Caco-2 (cell line): ENCODE data around the gene IDE. TPM values are rescaled to one million over a fixed set of nuclear protein-coding genes. Genes with fewer than 3 reads are reported as not detected.
A peak's percentile ranks its signal among the peaks of the same experiment; 100 is the strongest.
"Not testable (repeated sequence)": the region's sequence is repeated elsewhere in the genome, so short reads cannot be mapped to it uniquely, and the experiment has no call there.

ENCODE experiments used
- BruUV-seq: library from RNA; stranded (reverse); fragments of 400-500 nt; replicated peaks from 2 replicates; lab custom pipeline; 2021; lab: Mats Ljungman, UMichigan
- CTCF ChIA-PET: fragments of 300-600 bp; sonication (Branson Sonifier 250); formaldehyde crosslinking; loops from one replicate; lab custom pipeline; 2022; ENCODE audit warnings: antibody characterized with exemption; lab: Charles Lee
- POLR2A ChIA-PET: fragments of 300-600 bp; sonication (Branson Sonifier 250); formaldehyde crosslinking; loops from one replicate; lab custom pipeline; 2022; ENCODE audit warnings: antibody characterized with exemption; lab: Charles Lee
- DNase-seq, 2 experiments: peaks; one replicate each; pipeline versions ENCODE4 v3.0.0 to v3.0.0-alpha.2; 2020 to 2022
- H3K27me3 ChIP-seq: replicated peaks from 2 replicates; pipeline ENCODE4 v1.6.0; 2011; ENCODE audit warnings: low read length; ENCODE audit not compliant: control insufficient read depth, insufficient read depth
- H3K36me3 ChIP-seq: 2 replicates; pipeline ENCODE4 v1.5.1; 2011; ENCODE audit warnings: low read length; ENCODE audit not compliant: control insufficient read depth, insufficient read depth
- H3K4me1 ChIP-seq: fragments of 250-450 bp; sonication (Bioruptor Pico); 2 replicates; pipeline ENCODE4 v1.5.1; 2020; ENCODE audit warnings: mild to moderate bottlenecking
- H3K4me3 ChIP-seq: 2 replicates; pipeline ENCODE4 v1.5.1; 2011; ENCODE audit warnings: low read depth, mild to moderate bottlenecking, control low read depth, low read length
- H3K9me3 ChIP-seq: fragments of 250-450 bp; sonication (Bioruptor Pico); 2 replicates; pipeline ENCODE4 v1.5.1; 2020; ENCODE audit warnings: mild to moderate bottlenecking, moderate library complexity
- H3K27ac Mint-ChIP-seq: one replicate; pipeline ENCODE4 v1.8.0; 2022; ENCODE audit warnings: mixed read lengths; ENCODE audit not compliant: unreplicated experiment
- H3K27me3 Mint-ChIP-seq: one replicate; pipeline ENCODE4 v1.8.0; 2022; ENCODE audit warnings: mixed read lengths; ENCODE audit not compliant: insufficient read depth, unreplicated experiment
- H3K36me3 Mint-ChIP-seq: one replicate; pipeline ENCODE4 v1.8.0; 2022; ENCODE audit warnings: mild to moderate bottlenecking, mixed read lengths; ENCODE audit not compliant: insufficient read depth, unreplicated experiment
- H3K4me1 Mint-ChIP-seq: one replicate; pipeline ENCODE4 v1.8.0; 2022; ENCODE audit warnings: low read depth, mixed read lengths; ENCODE audit not compliant: unreplicated experiment
- H3K4me3 Mint-ChIP-seq: one replicate; pipeline ENCODE4 v1.8.0; 2022; ENCODE audit warnings: mild to moderate bottlenecking, moderate library complexity, mixed read lengths; ENCODE audit not compliant: unreplicated experiment
- H3K9me3 Mint-ChIP-seq: one replicate; pipeline ENCODE4 v1.8.0; 2022; ENCODE audit warnings: mixed read lengths; ENCODE audit not compliant: unreplicated experiment
- CTCF ChIP-seq, 2 experiments: fragments of 200-600 bp in 1 of 2; IDR thresholded peaks; 1 replicate in 1 of 2; 2 replicates in 1 of 2; pipeline versions ENCODE4 v1.5.1 to v1.8.0; 2011 to 2022; ENCODE audit warnings: antibody characterized with exemption in 1 of 2, control low read depth in 1 of 2, inconsistent platforms in 1 of 2, low read depth in 1 of 2, low read length in 1 of 2, mild to moderate bottlenecking in 1 of 2, moderate library complexity in 1 of 2; ENCODE audit not compliant: insufficient read depth in 1 of 2, severe bottlenecking in 1 of 2, unreplicated experiment in 1 of 2
- intact Hi-C: fragments of 100-400 bp; cut with micrococcal nuclease; formaldehyde crosslinking; loops from one replicate; pipeline ENCODE4 v1.10.0; 2022; ENCODE audit not compliant: unreplicated experiment
- total RNA-seq: library from RNA; stranded (reverse); gene quantifications from 2 replicates; pipeline ENCODE4 v1.2.3, GENCODE V29; 2022

The IDE gene
- total RNA-seq, 1 experiment from 2014 or later = 85.5 TPM

- Mint-ChIP-seq H3K27ac (peak overlapping the region; percentile 74), H3K36me3 (peaks cover 35% of the 10 kb centered on the region), H3K4me3 (peak overlapping the region; percentile 81), H3K27me3 (no peaks in the 10 kb centered on the region), H3K9me3 (no peaks in the 10 kb centered on the region), H3K4me1 (peaks cover 30% of the 10 kb centered on the region)
- Histone ChIP-seq H3K4me1 (peaks cover 22% of the 10 kb centered on the region), H3K4me3 (peak overlapping the region; percentile 69), H3K36me3 (no peaks in the 10 kb centered on the region), H3K27me3 (no peaks in the 10 kb centered on the region), H3K9me3 (no peaks in the 10 kb centered on the region)
- ChIA-PET CTCF (interaction anchor here (0.7 to 4.6 kb wide), 6 partner anchors 17 to 281 kb away, joined by 3 to 85 read pairs (median 3); partner anchors contain the start of gene MARCHF5), POLR2A (interaction anchor here (0.6 to 1.4 kb wide), 3 partner anchors 56 to 649 kb away, joined by 3 to 4 read pairs (median 3); partner anchors contain the start of gene BTAF1)
- intact Hi-C loops = no loop called here
- no peak for DNase-seq
- no peak for TF ChIP-seq CTCF (IDR thresholded peaks at IDR 0.05; ENCODE audit: insufficient read depth in 1 of 2, low read depth in 1 of 2, low read length in 1 of 2, severe bottlenecking in 1 of 2, unreplicated experiment in 1 of 2)
- TSS peak; percentile 55 for BruUV-seq
Measured at GRCh38 chr10:92572362-92573090, 1.4 kb downstream of the IDE start.

GRCh38 chr10:92571649-92572048 lies 2.2 kb downstream of the IDE start:
- BruUV-seq = no TSS peak
- ChIA-PET POLR2A (interaction anchor here (0.6 to 1.4 kb wide), 3 partner anchors 55 to 648 kb away, joined by 3 to 4 read pairs (median 3); partner anchors contain the start of gene BTAF1), CTCF (interaction anchor here (0.7 to 4.6 kb wide), 6 partner anchors 16 to 280 kb away, joined by 3 to 85 read pairs (median 3); partner anchors contain the start of gene MARCHF5)
- H3K36me3 Mint-ChIP-seq = peaks cover 40% of the 10 kb centered on the region
- H3K4me1 Mint-ChIP-seq = peaks cover 30% of the 10 kb centered on the region
- H3K9me3 Mint-ChIP-seq = no peaks in the 10 kb centered on the region
- Histone ChIP-seq H3K4me1 (peaks cover 22% of the 10 kb centered on the region), H3K9me3 (no peaks in the 10 kb centered on the region), H3K36me3 (no peaks in the 10 kb centered on the region), H3K27me3 (no peaks in the 10 kb centered on the region), H3K4me3 (no peak overlapping the region)
- H3K4me3 Mint-ChIP-seq = peak overlapping the region; percentile 81
- no peaks in the 10 kb centered on the region for H3K27me3 Mint-ChIP-seq
- peak overlapping the region; percentile 74 for H3K27ac Mint-ChIP-seq
- DNase-seq = peak in 1 of 2 experiments; percentile 8
- no peak for TF ChIP-seq CTCF (IDR thresholded peaks at IDR 0.05; ENCODE audit: insufficient read depth in 1 of 2, low read depth in 1 of 2, low read length in 1 of 2, severe bottlenecking in 1 of 2, unreplicated experiment in 1 of 2)
- intact Hi-C loops = no loop called here

- DNase-seq, H3K27me3 Mint-ChIP-seq, H3K9me3 Mint-ChIP-seq, H3K36me3 ChIP-seq, POLR2A ChIA-PET, H3K4me3 ChIP-seq, H3K27ac Mint-ChIP-seq, intact Hi-C loops, BruUV-seq, H3K27me3 ChIP-seq, H3K4me3 Mint-ChIP-seq, H3K9me3 ChIP-seq: not testable (repeated sequence)
- H3K36me3 Mint-ChIP-seq = peaks cover 50% of the 10 kb centered on the region
- H3K4me1 ChIP-seq = peaks cover 12% of the 10 kb centered on the region
- peaks cover 17% of the 10 kb centered on the region for H3K4me1 Mint-ChIP-seq
- CTCF ChIA-PET = interaction anchor here (0.6 kb wide), 1 partner anchor 53 kb away, joined by 3 read pairs; no protein-coding TSS in a partner anchor
Measured at GRCh38 chr10:92569663-92570062, 4.2 kb downstream of the IDE start.
